Measurements from ENCODE around the gene SLC22A23. TPM values are rescaled to one million over a fixed set of nuclear protein-coding genes. Genes with fewer than 3 reads are reported as not detected.

The SLC22A23 gene
- total RNA-seq, 1 experiment from 2014 or later, result 6.8 TPM

- 100% methylated on average over 2 of the region's 12 CpGs for WGBS (ENCODE audit: extremely low coverage, insufficient read length, low lambda C conversion rate)
- Histone ChIP-seq H3K23ac (ENCODE audit: insufficient read length, low read depth, low read length) (no peak overlapping the region), H2BK15ac (ENCODE audit: low read depth, low read length) (no peak overlapping the region), H3T11ph (ENCODE audit: low read length) (no peak overlapping the region), H4K91ac (ENCODE audit: insufficient read length, low read depth, low read length) (no peak overlapping the region), H3K18ac (ENCODE audit: insufficient read length, low read depth, low read length) (no peak overlapping the region), H3K27ac (ENCODE audit: insufficient read length, low read depth, low read length) (no peak overlapping the region), H2BK5ac (ENCODE audit: insufficient read length, low read length) (no peak overlapping the region), H3K9ac (ENCODE audit: extremely low read depth, insufficient read length, low read length) (no peak overlapping the region), H3K4me2 (ENCODE audit: insufficient read depth, insufficient read length, low read length) (no peak overlapping the region), H3K56ac (ENCODE audit: insufficient read length, low read depth, low read length) (no peak overlapping the region), H4K20me1 (ENCODE audit: control insufficient read depth, insufficient read depth, insufficient read length) (peaks cover 2% of the 10 kb centered on the region), H3K23me2 (ENCODE audit: insufficient read length, low read depth, low read length, poor library complexity, severe bottlenecking) (no peaks in the 10 kb centered on the region), H4K5ac (ENCODE audit: insufficient read length, low read depth, low read length) (no peak overlapping the region), H2BK20ac (ENCODE audit: low read depth, low read length, poor library complexity, severe bottlenecking) (no peak overlapping the region), H2AK5ac (ENCODE audit: insufficient read length, low read length) (no peak overlapping the region), H3K9me3 (ENCODE audit: control insufficient read depth, low read depth, low read length) (no peaks in the 10 kb centered on the region), H2AFZ (ENCODE audit: low read length) (no peak overlapping the region), H3K27me3 (ENCODE audit: insufficient read depth, low read length) (no peaks in the 10 kb centered on the region), H3K14ac (ENCODE audit: insufficient read depth, low read length) (no peak overlapping the region), H3K79me1 (ENCODE audit: insufficient read depth, low read depth, low read length, poor library complexity, severe bottlenecking) (no peaks in the 10 kb centered on the region), H3K79me2 (ENCODE audit: insufficient read depth, low read length) (no peaks in the 10 kb centered on the region; the same call in 1 of the 2 replicates), H2BK120ac (ENCODE audit: low read depth, low read length, poor library complexity, severe bottlenecking) (no peak overlapping the region), H3K4me1 (ENCODE audit: insufficient read depth, low read length) (no peaks in the 10 kb centered on the region; the same call in 1 of the 2 replicates), H2BK12ac (ENCODE audit: insufficient read length, low read depth, low read length) (no peak overlapping the region), H4K8ac (replicated peaks; ENCODE audit: insufficient read length, low read depth, low read length) (no peak overlapping the region), H3K4ac (ENCODE audit: low read depth, low read length) (no peak overlapping the region)
- H3K9me3 Mint-ChIP-seq, result no peaks in the 10 kb centered on the region
- TF ChIP-seq CTCF (conservative IDR thresholded peaks at IDR 0.05), result peak; percentile 54; the same call in 2 of the 3 replicates
- peaks cover 16% of the 10 kb centered on the region in 2 experiments for H3K4me1 Mint-ChIP-seq
- no peaks in the 10 kb centered on the region; the same call in 1 of the 2 replicates for H3K27me3 Mint-ChIP-seq (ENCODE audit: low read depth)
- no peak for DNase-seq
- no peak overlapping the region; a peak in 1 of 7 replicates for H3K27ac Mint-ChIP-seq
- peaks cover 0 to 5% (median 0%) of the 10 kb centered on the region in 3 experiments; a peak in 1 of 7 replicates for H3K36me3 Mint-ChIP-seq (ENCODE audit: insufficient read depth in 1 of 3, low read depth in 3 of 3)
- no peak overlapping the region for H3K4me3 Mint-ChIP-seq
Observed at GRCh38 chr6:3372184-3372846, 84.5 kb downstream of the SLC22A23 start.
